Neural crest cell (in vitro differentiated cells): ENCODE results near the gene HLA-DQB1. TPM values are rescaled to one million over a fixed set of nuclear protein-coding genes. Genes with fewer than 3 reads are reported as not detected.

Experiments used
- DNase-seq: peaks from one replicate; pipeline ENCODE4 v3.0.0; 2021; ENCODE audit warnings: low read depth, mixed read lengths, low spot score
- H3K27ac Mint-ChIP-seq: one replicate; pipeline ENCODE4 v1.8.0; 2021; ENCODE audit warnings: mild to moderate bottlenecking, mixed read lengths; ENCODE audit not compliant: unreplicated experiment
- H3K27me3 Mint-ChIP-seq: 2 replicates; pipeline ENCODE4 v1.8.0; 2021; ENCODE audit warnings: low read depth, mild to moderate bottlenecking, mixed read lengths
- H3K36me3 Mint-ChIP-seq: 2 replicates; pipeline ENCODE4 v1.8.0; 2021; ENCODE audit warnings: low read depth, mild to moderate bottlenecking, mixed read lengths
- H3K4me1 Mint-ChIP-seq: 2 replicates; pipeline ENCODE4 v1.8.0; 2021; ENCODE audit warnings: mixed read lengths
- H3K4me3 Mint-ChIP-seq: one replicate; pipeline ENCODE4 v1.8.0; 2021; ENCODE audit warnings: mild to moderate bottlenecking, mixed read lengths
- H3K9me3 Mint-ChIP-seq: 2 replicates; pipeline ENCODE4 v1.8.0; 2021; ENCODE audit warnings: mixed read lengths
- CTCF ChIP-seq: fragments of 200-600 bp; sonication (generic); conservative IDR thresholded peaks from 2 replicates; pipeline ENCODE4 v1.5.0; 2021; ENCODE audit warnings: antibody characterized with exemption, mild to moderate bottlenecking
- total RNA-seq: library from RNA; stranded (reverse); gene quantifications from 2 replicates; pipeline ENCODE4 v1.2.1, GENCODE V29; 2021

The HLA-DQB1 gene
- total RNA-seq, 1 donor from 2014 or later: 0.23 TPM

DNA sequence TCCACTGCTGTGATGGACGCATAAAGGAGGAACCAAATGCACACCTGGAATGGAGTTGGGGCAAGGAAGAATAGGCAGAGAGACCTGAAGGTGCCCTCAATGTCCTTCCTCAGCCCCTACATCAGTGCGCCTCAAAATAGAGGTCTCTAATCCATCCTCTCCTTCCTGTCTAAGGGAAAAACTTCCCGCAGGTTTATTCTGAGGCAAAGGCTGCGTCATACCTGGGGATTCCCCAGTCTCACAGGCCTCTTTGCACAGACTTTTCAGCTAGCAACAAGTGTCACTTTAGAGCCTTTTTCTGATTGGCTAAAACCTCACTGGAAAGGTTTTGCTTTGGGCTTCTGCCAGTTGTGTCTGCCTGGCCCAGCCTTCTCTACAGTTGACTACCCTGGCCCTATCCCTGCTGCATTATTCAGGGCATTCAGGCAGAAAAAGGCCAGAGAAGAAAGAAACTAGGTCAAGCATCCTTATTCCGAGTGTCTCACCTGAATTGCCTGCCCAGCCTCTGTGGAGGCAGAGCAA, 1.8 kb upstream of the HLA-DQB1 start:
- TF ChIP-seq CTCF: no peak
- no peaks in the 10 kb centered on the region for H3K36me3 Mint-ChIP-seq
- H3K27ac Mint-ChIP-seq: no peak overlapping the region
- peaks cover 74% of the 10 kb centered on the region for H3K27me3 Mint-ChIP-seq
- no peak overlapping the region for H3K4me3 Mint-ChIP-seq
- peaks cover 6% of the 10 kb centered on the region for H3K9me3 Mint-ChIP-seq
- H3K4me1 Mint-ChIP-seq: peaks cover 11% of the 10 kb centered on the region
- DNase-seq: no peak

DNA sequence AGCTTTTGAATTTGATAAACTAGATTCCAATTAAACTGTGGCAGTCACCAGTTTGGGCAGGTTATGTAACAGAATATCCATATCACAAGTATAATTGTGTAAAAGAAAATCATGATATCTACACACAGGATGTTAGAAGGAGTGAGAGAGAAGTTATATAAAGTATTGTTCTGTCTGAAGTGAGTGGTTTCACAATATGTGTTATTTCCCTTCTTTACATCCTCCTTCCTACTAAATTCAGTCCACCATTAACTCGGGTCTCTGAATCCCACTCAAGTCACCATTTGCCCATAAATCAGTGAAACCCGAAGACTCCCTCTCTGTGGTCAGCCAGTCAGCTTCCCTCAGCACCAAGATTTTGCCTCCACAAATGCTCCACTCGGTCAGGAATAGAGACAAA, 796 bp downstream of the HLA-DQB1 start:
- H3K4me3 Mint-ChIP-seq: peak overlapping the region; percentile 75
- H3K27me3 Mint-ChIP-seq: peaks cover 94% of the 10 kb centered on the region
- peaks cover 2% of the 10 kb centered on the region for H3K9me3 Mint-ChIP-seq
- H3K27ac Mint-ChIP-seq: no peak overlapping the region
- H3K36me3 Mint-ChIP-seq: no peaks in the 10 kb centered on the region
- no peak for DNase-seq
- no peak for TF ChIP-seq CTCF
- peaks cover 11% of the 10 kb centered on the region for H3K4me1 Mint-ChIP-seq

- H3K4me1 Mint-ChIP-seq: peaks cover 11% of the 10 kb centered on the region
- peaks cover 93% of the 10 kb centered on the region for H3K27me3 Mint-ChIP-seq
- H3K9me3 Mint-ChIP-seq: no peaks in the 10 kb centered on the region
- no peak for TF ChIP-seq CTCF
- no peak overlapping the region for H3K27ac Mint-ChIP-seq
- DNase-seq: peak; percentile 3
- H3K36me3 Mint-ChIP-seq: no peaks in the 10 kb centered on the region
- peak overlapping the region; percentile 75 for H3K4me3 Mint-ChIP-seq
Measured at GRCh38 chr6:32664827-32665362, 1.6 kb downstream of the HLA-DQB1 start.

GRCh38 chr6:32664354-32664753, 2.1 kb downstream of the HLA-DQB1 start:
- peaks cover 11% of the 10 kb centered on the region for H3K4me1 Mint-ChIP-seq
- no peaks in the 10 kb centered on the region for H3K9me3 Mint-ChIP-seq
- peak overlapping the region; percentile 66 for H3K4me3 Mint-ChIP-seq
- DNase-seq: no peak
- no peak overlapping the region for H3K27ac Mint-ChIP-seq
- no peak for TF ChIP-seq CTCF
- H3K27me3 Mint-ChIP-seq: peaks cover 93% of the 10 kb centered on the region
- H3K36me3 Mint-ChIP-seq: no peaks in the 10 kb centered on the region

DNA sequence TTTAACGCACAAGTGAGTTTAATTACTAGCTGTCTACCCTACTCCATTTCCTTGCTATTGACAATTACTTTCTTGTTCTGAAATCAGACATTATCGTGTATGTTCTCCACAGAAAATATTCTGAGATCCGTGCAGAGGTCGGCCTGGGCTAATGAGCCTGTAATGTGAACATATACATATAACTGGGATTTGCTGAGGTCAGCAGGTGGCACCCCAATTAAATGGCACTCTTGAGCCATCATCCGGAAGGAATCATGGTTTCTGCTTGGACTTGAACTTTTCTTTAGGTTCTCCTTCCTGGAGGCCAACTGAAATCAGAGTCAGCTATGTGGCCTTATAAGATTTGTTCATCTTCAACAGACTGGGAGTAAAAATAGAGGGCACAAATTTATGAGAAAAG, 3.6 kb downstream of the HLA-DQB1 start:
- no peak overlapping the region for H3K27ac Mint-ChIP-seq
- no peaks in the 10 kb centered on the region for H3K36me3 Mint-ChIP-seq
- peaks cover 89% of the 10 kb centered on the region for H3K27me3 Mint-ChIP-seq

More for the DNA sequence above, 3.6 kb downstream of the HLA-DQB1 start:
- TF ChIP-seq CTCF: no peak
- DNase-seq: no peak
- Mint-ChIP-seq H3K4me3 (no peak overlapping the region), H3K9me3 (no peaks in the 10 kb centered on the region), H3K4me1 (peaks cover 11% of the 10 kb centered on the region)
